ENCODE measurements around the gene XCL2. TPM values are rescaled to one million over a fixed set of nuclear protein-coding genes. Genes with fewer than 3 reads are reported as not detected.

The XCL2 gene
- total RNA-seq, 1 donor from 2014 or later = not detected

GRCh38 chr1:168567007-168567406 lies 23.2 kb upstream of the XCL2 start:
- TF ChIP-seq CTCF (IDR thresholded peaks at IDR 0.05; ENCODE audit: unreplicated experiment) = no peak
- Mint-ChIP-seq H3K36me3 (ENCODE audit: insufficient read depth) (peaks cover 2% of the 10 kb centered on the region), H3K27ac (no peak overlapping the region)

GRCh38 chr1:168565825-168566224 lies 22.0 kb upstream of the XCL2 start:
- no peak for DNase-seq (ENCODE audit: low spot score, unreplicated experiment)
- no peak for TF ChIP-seq CTCF (IDR thresholded peaks at IDR 0.05; ENCODE audit: unreplicated experiment)
- peaks cover 2% of the 10 kb centered on the region for H3K36me3 Mint-ChIP-seq (ENCODE audit: insufficient read depth)
- no peaks in the 10 kb centered on the region for H3K27me3 Mint-ChIP-seq
- no peaks in the 10 kb centered on the region for H3K4me1 Mint-ChIP-seq (ENCODE audit: low read depth)
- H3K4me3 Mint-ChIP-seq (ENCODE audit: low read depth) = no peak overlapping the region
- H3K27ac Mint-ChIP-seq = no peak overlapping the region
- H3K9me3 Mint-ChIP-seq (ENCODE audit: low read depth) = peaks cover 14% of the 10 kb centered on the region

More at GRCh38 chr1:168567007-168567406, 23.2 kb upstream of the XCL2 start:
- H3K4me1 Mint-ChIP-seq (ENCODE audit: low read depth) = no peaks in the 10 kb centered on the region
- H3K9me3 Mint-ChIP-seq (ENCODE audit: low read depth) = peaks cover 14% of the 10 kb centered on the region
- no peaks in the 10 kb centered on the region for H3K27me3 Mint-ChIP-seq
- DNase-seq (ENCODE audit: low spot score, unreplicated experiment) = no peak
- H3K4me3 Mint-ChIP-seq (ENCODE audit: low read depth) = no peak overlapping the region

GRCh38 chr1:168561989-168562388 lies 18.2 kb upstream of the XCL2 start:
- H3K27ac Mint-ChIP-seq = no peak overlapping the region
- peaks cover 1% of the 10 kb centered on the region for H3K4me1 Mint-ChIP-seq (ENCODE audit: low read depth)
- H3K9me3 Mint-ChIP-seq (ENCODE audit: low read depth) = peaks cover 14% of the 10 kb centered on the region
- no peak for DNase-seq (ENCODE audit: low spot score, unreplicated experiment)
- no peak overlapping the region for H3K4me3 Mint-ChIP-seq (ENCODE audit: low read depth)
- peaks cover 2% of the 10 kb centered on the region for H3K36me3 Mint-ChIP-seq (ENCODE audit: insufficient read depth)
- H3K27me3 Mint-ChIP-seq = no peaks in the 10 kb centered on the region
- no peak for TF ChIP-seq CTCF (IDR thresholded peaks at IDR 0.05; ENCODE audit: unreplicated experiment)

- DNase-seq (ENCODE audit: low spot score, unreplicated experiment) = no peak
- Mint-ChIP-seq H3K4me1 (ENCODE audit: low read depth) (peaks cover 6% of the 10 kb centered on the region), H3K36me3 (ENCODE audit: insufficient read depth) (peaks cover 2% of the 10 kb centered on the region), H3K27ac (no peak overlapping the region), H3K4me3 (ENCODE audit: low read depth) (no peak overlapping the region), H3K27me3 (no peaks in the 10 kb centered on the region), H3K9me3 (ENCODE audit: low read depth) (peaks cover 14% of the 10 kb centered on the region)
- no peak for TF ChIP-seq CTCF (IDR thresholded peaks at IDR 0.05; ENCODE audit: unreplicated experiment)
Observed at GRCh38 chr1:168560370-168560769, 16.6 kb upstream of the XCL2 start.

- H3K9me3 Mint-ChIP-seq (ENCODE audit: low read depth) = no peaks in the 10 kb centered on the region
- no peak overlapping the region for H3K4me3 Mint-ChIP-seq (ENCODE audit: low read depth)
- no peaks in the 10 kb centered on the region for H3K36me3 Mint-ChIP-seq (ENCODE audit: insufficient read depth)
- DNase-seq (ENCODE audit: low spot score, unreplicated experiment) = no peak
- H3K4me1 Mint-ChIP-seq (ENCODE audit: low read depth) = peaks cover 14% of the 10 kb centered on the region
- no peak overlapping the region for H3K27ac Mint-ChIP-seq
- no peaks in the 10 kb centered on the region for H3K27me3 Mint-ChIP-seq
- no peak for TF ChIP-seq CTCF (IDR thresholded peaks at IDR 0.05; ENCODE audit: unreplicated experiment)
Observed at GRCh38 chr1:168556647-168557046, 12.8 kb upstream of the XCL2 start.

All from progenitor cell of endocrine pancreas (in vitro differentiated cells).